Measurements from ENCODE around the gene PKMYT1.

PKMYT1 gene

DNA sequence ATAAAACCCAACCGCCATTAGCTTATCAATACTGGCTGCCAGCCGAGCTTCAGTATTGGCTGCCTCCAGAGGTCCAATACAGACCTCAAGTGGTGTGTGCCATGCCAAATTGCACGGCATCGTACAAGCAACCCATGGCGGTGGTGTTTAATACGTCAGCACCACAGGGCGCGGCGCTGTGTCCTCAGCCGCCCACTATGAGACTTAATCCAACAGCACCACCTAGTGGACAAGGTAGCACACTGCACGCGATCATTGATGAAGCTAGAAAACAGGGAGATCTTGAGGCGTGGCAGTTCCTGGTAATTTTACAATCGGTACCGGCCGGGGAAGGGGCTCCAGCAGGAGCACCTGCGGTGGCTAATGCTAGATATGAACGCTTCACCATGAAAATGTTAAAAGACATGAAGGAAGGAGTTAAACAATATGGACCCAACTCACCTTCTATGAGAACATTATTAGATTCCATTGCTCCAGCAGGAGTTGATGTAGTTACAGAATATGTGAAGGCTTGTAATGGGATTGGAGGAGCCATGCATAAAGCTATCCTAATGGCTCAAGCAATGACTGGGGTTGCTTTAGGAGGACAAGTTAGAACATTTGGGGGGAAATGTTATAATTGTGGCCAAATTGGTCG, 53.1 kb downstream of the PKMYT1 start:
- Histone ChIP-seq H4K20me1 (ENCODE audit: low read depth, low read length) (no peaks in the 10 kb centered on the region), H3K79me2 (ENCODE audit: insufficient read depth, low read length) (no peaks in the 10 kb centered on the region), H3K4me2 (ENCODE audit: low read depth, low read length, poor library complexity, severe bottlenecking) (peak overlapping the region; percentile 27), H3K27ac (ENCODE audit: low read depth, low read length) (no peak overlapping the region), H3K9me3 (ENCODE audit: insufficient read depth, low read length) (no peaks in the 10 kb centered on the region), H3F3A (ENCODE audit: insufficient read depth) (no peaks in the 10 kb centered on the region), H3K27me3 (ENCODE audit: low read length) (no peaks in the 10 kb centered on the region), H3K36me3 (ENCODE audit: low read length) (no peaks in the 10 kb centered on the region), H3K9me2 (replicated peaks; ENCODE audit: insufficient read depth, low read length) (no peaks in the 10 kb centered on the region), H2AFZ (ENCODE audit: low read depth, low read length, severe bottlenecking) (no peak overlapping the region), H3K4me3 (ENCODE audit: insufficient read depth, low read length, poor library complexity, severe bottlenecking) (no peak overlapping the region), H3K9ac (ENCODE audit: low read length) (no peak overlapping the region)
- TF ChIP-seq EZH2phosphoT487 (conservative IDR thresholded peaks at IDR 0.05; ENCODE audit: low read length), result no peak
- TF ChIP-seq, protein P1, sequence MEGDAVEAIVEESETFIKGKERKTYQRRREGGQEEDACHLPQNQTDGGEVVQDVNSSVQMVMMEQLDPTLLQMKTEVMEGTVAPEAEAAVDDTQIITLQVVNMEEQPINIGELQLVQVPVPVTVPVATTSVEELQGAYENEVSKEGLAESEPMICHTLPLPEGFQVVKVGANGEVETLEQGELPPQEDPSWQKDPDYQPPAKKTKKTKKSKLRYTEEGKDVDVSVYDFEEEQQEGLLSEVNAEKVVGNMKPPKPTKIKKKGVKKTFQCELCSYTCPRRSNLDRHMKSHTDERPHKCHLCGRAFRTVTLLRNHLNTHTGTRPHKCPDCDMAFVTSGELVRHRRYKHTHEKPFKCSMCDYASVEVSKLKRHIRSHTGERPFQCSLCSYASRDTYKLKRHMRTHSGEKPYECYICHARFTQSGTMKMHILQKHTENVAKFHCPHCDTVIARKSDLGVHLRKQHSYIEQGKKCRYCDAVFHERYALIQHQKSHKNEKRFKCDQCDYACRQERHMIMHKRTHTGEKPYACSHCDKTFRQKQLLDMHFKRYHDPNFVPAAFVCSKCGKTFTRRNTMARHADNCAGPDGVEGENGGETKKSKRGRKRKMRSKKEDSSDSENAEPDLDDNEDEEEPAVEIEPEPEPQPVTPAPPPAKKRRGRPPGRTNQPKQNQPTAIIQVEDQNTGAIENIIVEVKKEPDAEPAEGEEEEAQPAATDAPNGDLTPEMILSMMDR (IDR thresholded peaks at IDR 0.05; ENCODE audit: insufficient read depth, low read length, poor library complexity, severe bottlenecking), result peak; percentile 92

DNA sequence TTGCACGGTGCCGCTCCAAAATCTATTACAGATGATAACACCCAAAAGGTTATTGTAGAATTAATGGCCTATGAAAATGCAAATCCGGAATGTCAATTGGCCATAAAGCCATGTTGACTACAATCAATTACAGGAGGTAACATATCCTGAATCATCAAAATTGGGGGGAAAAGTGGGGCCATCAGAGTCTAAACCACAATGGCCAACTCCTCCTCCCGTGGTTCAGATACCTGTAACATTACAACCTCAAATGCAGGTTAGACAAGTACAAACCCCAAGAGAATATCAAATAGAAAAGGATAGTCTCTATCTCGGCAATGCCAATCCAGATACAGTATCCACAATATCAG, 53.6 kb downstream of the PKMYT1 start:
- no peak for TF ChIP-seq EZH2phosphoT487 (conservative IDR thresholded peaks at IDR 0.05; ENCODE audit: low read length)
- TF ChIP-seq, protein P1 (IDR thresholded peaks at IDR 0.05; ENCODE audit: insufficient read depth, low read length, poor library complexity, severe bottlenecking), result no peak
- Histone ChIP-seq H3K4me3 (ENCODE audit: insufficient read depth, low read length, poor library complexity, severe bottlenecking) (no peak overlapping the region), H3K27ac (ENCODE audit: low read depth, low read length) (no peak overlapping the region)

DNA sequence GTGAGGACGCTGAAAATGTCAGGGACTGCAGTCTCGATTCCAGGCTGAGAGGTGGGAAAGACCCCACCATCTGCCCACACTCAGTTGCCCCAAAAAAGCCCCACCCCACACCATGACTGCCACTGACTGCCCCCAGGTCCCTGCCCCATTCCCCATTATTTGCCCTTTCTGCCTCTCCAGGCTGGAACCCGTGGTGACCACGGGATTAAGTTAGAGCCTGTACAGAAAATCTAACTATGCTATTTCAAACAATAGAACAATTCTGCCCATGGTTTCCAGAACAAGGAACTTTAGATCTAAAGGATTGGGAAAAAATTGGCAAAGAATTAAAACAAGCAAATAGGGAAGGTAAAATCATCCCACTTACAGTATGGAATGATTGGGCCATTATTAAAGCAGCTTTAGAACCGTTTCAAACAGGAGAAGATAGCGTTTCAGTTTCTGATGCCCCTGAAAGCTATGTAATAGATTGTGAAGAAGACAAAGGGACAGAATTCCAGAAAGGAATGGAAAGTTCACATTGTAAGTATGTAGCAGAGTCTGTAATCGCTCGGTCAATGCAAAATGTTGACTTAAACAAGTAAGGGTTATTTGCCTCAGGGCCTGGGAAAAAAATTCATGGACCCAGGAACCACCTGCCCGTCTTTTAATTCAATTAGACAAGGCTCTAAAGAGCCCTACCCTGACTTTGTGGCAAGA, 54.1 kb downstream of the PKMYT1 start:
- Histone ChIP-seq H2AFZ (ENCODE audit: low read depth, low read length, severe bottlenecking) (no peak overlapping the region), H3K27ac (ENCODE audit: low read depth, low read length) (no peak overlapping the region), H3K79me2 (ENCODE audit: insufficient read depth, low read length) (no peaks in the 10 kb centered on the region), H3K27me3 (ENCODE audit: low read length) (no peaks in the 10 kb centered on the region), H3K9me3 (ENCODE audit: insufficient read depth, low read length) (no peaks in the 10 kb centered on the region), H4K20me1 (ENCODE audit: low read depth, low read length) (no peaks in the 10 kb centered on the region), H3K36me3 (ENCODE audit: low read length) (no peaks in the 10 kb centered on the region), H3K9ac (ENCODE audit: low read length) (no peak overlapping the region), H3K4me3 (ENCODE audit: insufficient read depth, low read length, poor library complexity, severe bottlenecking) (no peak overlapping the region), H3F3A (ENCODE audit: insufficient read depth) (no peaks in the 10 kb centered on the region), H3K9me2 (replicated peaks; ENCODE audit: insufficient read depth, low read length) (no peaks in the 10 kb centered on the region), H3K4me2 (ENCODE audit: low read depth, low read length, poor library complexity, severe bottlenecking) (no peak overlapping the region)
- TF ChIP-seq EZH2phosphoT487 (conservative IDR thresholded peaks at IDR 0.05; ENCODE audit: low read length), result no peak
- TF ChIP-seq, protein P1 (IDR thresholded peaks at IDR 0.05; ENCODE audit: insufficient read depth, low read length, poor library complexity, severe bottlenecking), result no peak

More for the DNA sequence above, 53.6 kb downstream of the PKMYT1 start:
- H3K9me3 ChIP-seq (ENCODE audit: insufficient read depth, low read length), result no peaks in the 10 kb centered on the region
- no peaks in the 10 kb centered on the region for H3F3A ChIP-seq (ENCODE audit: insufficient read depth)
- H3K27me3 ChIP-seq (ENCODE audit: low read length), result no peaks in the 10 kb centered on the region
- no peaks in the 10 kb centered on the region for H3K9me2 ChIP-seq (replicated peaks; ENCODE audit: insufficient read depth, low read length)
- peak overlapping the region; percentile 27 for H3K4me2 ChIP-seq (ENCODE audit: low read depth, low read length, poor library complexity, severe bottlenecking)
- no peak overlapping the region for H3K9ac ChIP-seq (ENCODE audit: low read length)
- H4K20me1 ChIP-seq (ENCODE audit: low read depth, low read length), result no peaks in the 10 kb centered on the region
- no peaks in the 10 kb centered on the region for H3K79me2 ChIP-seq (ENCODE audit: insufficient read depth, low read length)
- H2AFZ ChIP-seq (ENCODE audit: low read depth, low read length, severe bottlenecking), result no peak overlapping the region
- no peaks in the 10 kb centered on the region for H3K36me3 ChIP-seq (ENCODE audit: low read length)
